WTC11 (cell line): ENCODE measurements around the gene MAGI3. TPM values are rescaled to one million over a fixed set of nuclear protein-coding genes. Genes with fewer than 3 reads are reported as not detected.

Source experiments
- ATAC-seq: fragments of 200-7000 bp; cut with Tn5 transposase; 2 replicates; pipeline ENCODE4 v1.10.0; 2021; ENCODE audit warnings: mild to moderate bottlenecking, moderate library complexity
- CTCF ChIA-PET: fragments of 300-600 bp; sonication (Branson Sonifier 250); formaldehyde crosslinking; loops from one replicate; lab custom pipeline; 2021; ENCODE audit warnings: antibody characterized with exemption; lab: Charles Lee
- POLR2A ChIA-PET: fragments of 350-600 bp; sonication (Branson Sonifier 250); formaldehyde crosslinking; loops from one replicate; lab custom pipeline; 2021; ENCODE audit warnings: antibody characterized with exemption; lab: Charles Lee
- DNase-seq: peaks from one replicate; pipeline ENCODE4 v3.0.0; 2021; ENCODE audit warnings: low spot score
- H3K27ac Mint-ChIP-seq: 2 replicates; pipeline ENCODE4 v1.8.0; 2021; ENCODE audit warnings: mixed read lengths
- H3K27me3 Mint-ChIP-seq: 2 replicates; pipeline ENCODE4 v1.8.0; 2021; ENCODE audit warnings: low read depth, mild to moderate bottlenecking, moderate library complexity, mixed read lengths
- H3K36me3 Mint-ChIP-seq: 2 replicates; pipeline ENCODE4 v1.8.0; 2021; ENCODE audit warnings: mixed read lengths
- H3K4me1 Mint-ChIP-seq: 2 replicates; pipeline ENCODE4 v1.8.0; 2022; ENCODE audit warnings: mixed read lengths
- H3K4me3 Mint-ChIP-seq: 2 replicates; pipeline ENCODE4 v1.8.0; 2021; ENCODE audit warnings: mild to moderate bottlenecking, moderate library complexity, mixed read lengths
- H3K9me3 Mint-ChIP-seq: 2 replicates; pipeline ENCODE4 v1.8.0; 2021; ENCODE audit warnings: mixed read lengths
- ATF1 ChIP-seq: sonication (generic); formaldehyde crosslinking; IDR thresholded peaks from 2 replicates; pipeline ENCODE4 v1.8.1; 2023; ENCODE audit warnings: mild to moderate bottlenecking, moderate library complexity, missing genetic modification reagents
- ATF6 ChIP-seq: sonication (generic); formaldehyde crosslinking; IDR thresholded peaks from 2 replicates; pipeline ENCODE4 v1.8.1; 2023; ENCODE audit warnings: mild to moderate bottlenecking, missing genetic modification reagents
- CREB1 ChIP-seq: sonication (generic); formaldehyde crosslinking; IDR thresholded peaks from 2 replicates; pipeline ENCODE4 v1.8.0; 2023; ENCODE audit warnings: mild to moderate bottlenecking, missing genetic modification reagents
- CREM ChIP-seq: sonication (generic); formaldehyde crosslinking; IDR thresholded peaks from 2 replicates; pipeline ENCODE4 v1.8.1; 2022; ENCODE audit warnings: mild to moderate bottlenecking, missing genetic modification reagents, moderate library complexity
- EMX1 ChIP-seq: fragments of 250-450 bp; sonication (Bioruptor Pico); IDR thresholded peaks from 2 replicates; pipeline ENCODE4 v1.8.0; 2021; ENCODE audit warnings: mild to moderate bottlenecking
- ERG ChIP-seq: fragments of 250-450 bp; sonication (Bioruptor Pico); IDR thresholded peaks from 2 replicates; pipeline ENCODE4 v1.8.0; 2021; ENCODE audit warnings: mild to moderate bottlenecking
- ESRRA ChIP-seq: sonication (generic); formaldehyde crosslinking; IDR thresholded peaks from 2 replicates; pipeline ENCODE4 v1.8.1; 2022; ENCODE audit warnings: mild to moderate bottlenecking, missing genetic modification reagents, borderline replicate concordance
- FOXK1 ChIP-seq: sonication (generic); formaldehyde crosslinking; IDR thresholded peaks from 2 replicates; pipeline ENCODE4 v1.8.0; 2022; ENCODE audit warnings: mild to moderate bottlenecking, moderate library complexity, missing genetic modification reagents
- JUN ChIP-seq: sonication (generic); formaldehyde crosslinking; IDR thresholded peaks from 2 replicates; pipeline ENCODE4 v1.8.0; 2023; ENCODE audit warnings: mild to moderate bottlenecking, missing genetic modification reagents
- NFYB ChIP-seq: sonication (generic); formaldehyde crosslinking; conservative IDR thresholded peaks from 2 replicates; pipeline ENCODE4 v1.8.0; 2022; ENCODE audit warnings: low read depth, missing genetic modification reagents
- NR3C1 ChIP-seq: sonication (generic); formaldehyde crosslinking; conservative IDR thresholded peaks from 2 replicates; pipeline ENCODE4 v1.8.1; 2023; ENCODE audit warnings: low read depth, mild to moderate bottlenecking, missing genetic modification reagents
- PRRX2 ChIP-seq: fragments of 250-450 bp; sonication (Bioruptor Pico); IDR thresholded peaks from 2 replicates; pipeline ENCODE4 v1.8.0; 2021; ENCODE audit warnings: mild to moderate bottlenecking
- RORB ChIP-seq: fragments of 250-450 bp; sonication (Bioruptor Pico); IDR thresholded peaks from 2 replicates; pipeline ENCODE4 v1.9.0; 2021; ENCODE audit warnings: mild to moderate bottlenecking
- SMAD4 ChIP-seq: sonication (generic); formaldehyde crosslinking; IDR thresholded peaks from 2 replicates; pipeline ENCODE4 v1.8.0; 2022; ENCODE audit warnings: mild to moderate bottlenecking, missing genetic modification reagents
- TCF7 ChIP-seq: sonication (generic); formaldehyde crosslinking; IDR thresholded peaks from 2 replicates; pipeline ENCODE4 v1.8.0; 2022; ENCODE audit warnings: mild to moderate bottlenecking, low read depth, missing genetic modification reagents, moderate library complexity
- TEAD1 ChIP-seq: sonication (generic); formaldehyde crosslinking; IDR thresholded peaks from 2 replicates; pipeline ENCODE4 v1.8.0; 2022; ENCODE audit warnings: mild to moderate bottlenecking, missing genetic modification reagents
- TP53 ChIP-seq: sonication (generic); formaldehyde crosslinking; IDR thresholded peaks from 2 replicates; pipeline ENCODE4 v1.8.1; 2023; ENCODE audit warnings: mild to moderate bottlenecking, missing genetic modification reagents
- USF1 ChIP-seq: sonication (generic); formaldehyde crosslinking; IDR thresholded peaks from 2 replicates; pipeline ENCODE4 v1.8.0; 2022; ENCODE audit warnings: mild to moderate bottlenecking, missing genetic modification reagents
- USF2 ChIP-seq: sonication (generic); formaldehyde crosslinking; IDR thresholded peaks from 2 replicates; pipeline ENCODE4 v1.8.1; 2023; ENCODE audit warnings: mild to moderate bottlenecking, missing genetic modification reagents, moderate library complexity
- ZBTB43 ChIP-seq: sonication (generic); formaldehyde crosslinking; IDR thresholded peaks from 2 replicates; pipeline ENCODE4 v1.8.1; 2023; ENCODE audit warnings: mild to moderate bottlenecking, missing genetic modification reagents
- ZMAT4 ChIP-seq: fragments of 250-450 bp; sonication (Bioruptor Pico); IDR thresholded peaks from 2 replicates; pipeline ENCODE4 v1.9.0; 2021; ENCODE audit warnings: mild to moderate bottlenecking
- ZNF232 ChIP-seq: sonication (generic); formaldehyde crosslinking; IDR thresholded peaks from 2 replicates; pipeline ENCODE4 v1.8.0; 2022; ENCODE audit warnings: mild to moderate bottlenecking, missing genetic modification reagents
- ZNF396 ChIP-seq: fragments of 250-450 bp; sonication (Bioruptor Pico); IDR thresholded peaks from 2 replicates; pipeline ENCODE4 v1.8.0; 2021; ENCODE audit warnings: mild to moderate bottlenecking, moderate library complexity, borderline replicate concordance
- ZNF425 ChIP-seq: fragments of 250-450 bp; sonication (Bioruptor Pico); conservative IDR thresholded peaks from 2 replicates; pipeline ENCODE4 v1.9.0; 2021; ENCODE audit warnings: mild to moderate bottlenecking
- ZNF512 ChIP-seq: sonication (generic); formaldehyde crosslinking; IDR thresholded peaks from 2 replicates; pipeline ENCODE4 v1.8.1; 2022; ENCODE audit warnings: missing genetic modification reagents, borderline replicate concordance
- total RNA-seq: library from RNA; stranded (reverse); gene quantifications from 3 replicates; pipeline ENCODE4 v1.2.3, GENCODE V29; 2021

Gene MAGI3
- total RNA-seq, 1 experiment from 2014 or later = 9.7 TPM

- no peak for TF ChIP-seq ZNF512
- no peak for TF ChIP-seq ATF1 (CRISPR knock-in tag)
- TF ChIP-seq ESRRA = no peak
- TF ChIP-seq PRRX2 (CRISPR knock-in tag) = no peak
- no peak for TF ChIP-seq ERG (CRISPR knock-in tag)
- no peak for TF ChIP-seq EMX1 (CRISPR knock-in tag)
- TF ChIP-seq JUN (CRISPR knock-in tag) = no peak
- no peak for TF ChIP-seq NR3C1 (CRISPR knock-in tag)
- TF ChIP-seq RORB (CRISPR knock-in tag) = no peak
These were observed 26.2 kb downstream of the MAGI3 start (continued) for GRCh38 chr1:113416496-113416895.

GRCh38 chr1:113422315-113423068, 32.2 kb downstream of the MAGI3 start:
- TF ChIP-seq PRRX2 (CRISPR knock-in tag) = no peak
- no peak for TF ChIP-seq USF2 (CRISPR knock-in tag)
- TF ChIP-seq ZNF232 (CRISPR knock-in tag) = no peak
- TF ChIP-seq NFYB (CRISPR knock-in tag) = no peak
- no peak for TF ChIP-seq ATF6 (CRISPR knock-in tag)
- no peak for TF ChIP-seq CREM (CRISPR knock-in tag)
- TF ChIP-seq FOXK1 (CRISPR knock-in tag) = no peak
- TF ChIP-seq TCF7 = no peak
- no peak for TF ChIP-seq USF1 (CRISPR knock-in tag)
- TF ChIP-seq SMAD4 (CRISPR knock-in tag) = no peak
- no peak for TF ChIP-seq ERG (CRISPR knock-in tag)
- no peak for TF ChIP-seq TP53 (CRISPR knock-in tag)
- TF ChIP-seq ZBTB43 (CRISPR knock-in tag) = no peak
- TF ChIP-seq ZMAT4 = no peak
- TF ChIP-seq ZNF396 (CRISPR knock-in tag) = no peak
- TF ChIP-seq ZNF425 (CRISPR knock-in tag) = no peak
- TF ChIP-seq TEAD1 (CRISPR knock-in tag) = no peak
- TF ChIP-seq RORB (CRISPR knock-in tag) = no peak
- no peak for TF ChIP-seq CREB1
- no peak for DNase-seq
- ChIA-PET CTCF (no interaction called here), POLR2A (no interaction called here)
- no peaks in the 10 kb centered on the region; the same call in 1 of the 2 replicates for H3K27me3 Mint-ChIP-seq
- H3K27ac Mint-ChIP-seq = no peak overlapping the region; the same call in 1 of the 2 replicates
- no peaks in the 10 kb centered on the region for H3K4me1 Mint-ChIP-seq
- H3K36me3 Mint-ChIP-seq = peaks cover 19% of the 10 kb centered on the region
- no peak overlapping the region for H3K4me3 Mint-ChIP-seq
- peaks cover 23% of the 10 kb centered on the region for H3K9me3 Mint-ChIP-seq
- no peak for ATAC-seq
